ENCODE data around the gene TBC1D17. TPM values are rescaled to one million over a fixed set of nuclear protein-coding genes. Genes with fewer than 3 reads are reported as not detected.
A peak's percentile ranks its signal among the peaks of the same experiment; 100 is the strongest.

The TBC1D17 gene
- polyA plus RNA-seq, 3 donors: 48.3 to 64.2 (median 61.1) TPM

DNA sequence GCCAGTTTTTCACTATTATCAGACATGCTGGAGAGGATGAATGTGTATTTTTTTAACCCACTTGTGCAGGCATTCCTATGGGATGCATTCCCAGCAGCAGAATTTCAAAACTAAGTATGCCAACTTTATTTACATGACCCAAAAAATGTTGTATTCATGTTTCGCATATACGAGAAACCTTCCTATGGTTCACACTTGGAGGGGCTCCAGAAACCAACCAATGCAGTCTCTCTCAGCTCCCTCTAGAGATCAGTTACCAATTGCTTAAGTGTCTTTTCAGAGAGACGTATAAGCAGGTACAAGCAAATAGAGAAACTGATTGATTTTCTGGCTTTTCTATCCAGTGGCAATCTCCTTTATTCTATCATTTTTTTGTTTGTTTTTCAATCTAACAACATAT is 32.1 kb upstream of the TBC1D17 start:
- DNase-seq: no peak

DNA sequence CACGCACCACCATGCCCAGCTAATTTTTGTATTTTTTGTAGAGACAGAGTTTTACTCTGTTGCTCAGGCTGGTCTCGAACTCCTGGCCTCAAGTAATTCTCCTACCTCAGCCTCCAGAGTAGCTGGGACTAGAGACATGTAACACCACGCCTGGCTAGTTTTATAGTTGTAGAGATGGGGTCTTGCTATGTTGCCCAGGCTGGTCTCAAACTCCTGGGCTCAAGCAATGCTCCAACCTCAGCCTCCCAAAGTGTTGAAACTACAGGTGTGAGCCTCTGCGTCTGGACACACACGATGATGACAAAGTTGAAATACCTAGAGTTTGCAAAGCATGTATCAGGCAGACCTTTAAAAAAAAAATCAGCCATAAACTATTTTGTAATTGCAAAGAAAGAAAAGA is 31.1 kb upstream of the TBC1D17 start:
- DNase-seq: no peak

DNA sequence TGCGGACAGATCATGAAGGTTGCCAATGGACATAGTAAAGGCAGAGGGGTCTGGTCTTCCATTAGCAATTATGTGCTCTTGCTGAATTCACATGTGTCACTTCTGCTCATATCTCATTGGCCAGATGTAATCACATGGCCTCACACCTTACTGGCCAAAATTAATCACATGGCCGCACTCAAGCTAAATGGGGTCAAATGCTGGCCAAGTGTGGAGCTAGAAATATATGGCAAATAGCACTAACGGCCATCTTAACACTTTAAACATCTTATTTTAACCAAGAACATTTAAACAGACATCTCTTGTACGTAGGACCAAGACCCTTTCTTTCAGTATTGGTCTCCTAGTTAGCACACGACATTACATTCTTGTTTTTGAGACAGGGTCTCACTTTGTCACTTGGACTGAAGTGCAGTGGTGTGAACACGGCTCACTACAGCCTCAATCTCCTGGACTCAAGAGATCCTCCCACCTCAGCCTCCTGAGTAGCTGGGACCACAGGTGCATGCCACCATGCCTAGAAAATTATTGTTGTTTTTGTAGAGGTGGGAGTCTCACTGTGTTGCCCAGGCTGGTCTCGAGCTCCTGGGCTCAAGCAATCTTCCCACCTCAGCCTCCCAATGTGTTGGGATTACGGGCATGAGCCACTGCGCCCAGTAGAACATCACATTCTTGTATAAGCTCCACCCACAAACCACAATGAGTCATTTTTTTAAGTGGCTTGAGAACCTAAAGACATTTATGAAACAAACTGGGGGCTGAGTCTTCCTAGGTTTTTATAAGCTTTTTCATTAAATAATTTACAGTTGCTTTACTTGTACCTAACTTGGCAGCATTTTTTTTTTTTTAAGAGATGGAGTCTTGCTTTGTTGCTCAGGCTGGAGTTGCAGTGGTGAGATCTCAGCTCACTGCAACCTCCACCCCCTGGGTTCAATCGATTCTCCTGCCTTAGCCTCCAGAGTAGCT is 29.5 kb upstream of the TBC1D17 start:
- no peak for DNase-seq

DNA sequence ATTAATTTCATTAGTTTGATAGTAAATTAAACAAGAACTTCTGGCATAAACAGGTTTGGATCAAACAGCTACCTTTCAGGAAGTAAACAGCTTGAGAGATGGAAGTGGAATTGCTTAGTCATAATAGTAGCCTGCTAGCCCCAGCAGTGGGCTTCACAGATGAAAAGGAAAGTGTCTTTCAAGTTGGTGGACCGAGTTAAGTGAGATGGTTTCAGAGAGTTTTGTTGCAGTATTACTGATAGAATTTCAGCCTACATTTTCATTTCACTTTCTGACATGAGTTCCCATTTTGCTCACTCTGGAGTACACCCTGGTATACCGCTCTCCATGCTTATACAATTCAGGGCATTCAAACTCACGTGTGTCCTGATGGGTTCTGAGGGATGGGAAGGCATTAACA is 28.6 kb upstream of the TBC1D17 start:
- DNase-seq: no peak

DNA sequence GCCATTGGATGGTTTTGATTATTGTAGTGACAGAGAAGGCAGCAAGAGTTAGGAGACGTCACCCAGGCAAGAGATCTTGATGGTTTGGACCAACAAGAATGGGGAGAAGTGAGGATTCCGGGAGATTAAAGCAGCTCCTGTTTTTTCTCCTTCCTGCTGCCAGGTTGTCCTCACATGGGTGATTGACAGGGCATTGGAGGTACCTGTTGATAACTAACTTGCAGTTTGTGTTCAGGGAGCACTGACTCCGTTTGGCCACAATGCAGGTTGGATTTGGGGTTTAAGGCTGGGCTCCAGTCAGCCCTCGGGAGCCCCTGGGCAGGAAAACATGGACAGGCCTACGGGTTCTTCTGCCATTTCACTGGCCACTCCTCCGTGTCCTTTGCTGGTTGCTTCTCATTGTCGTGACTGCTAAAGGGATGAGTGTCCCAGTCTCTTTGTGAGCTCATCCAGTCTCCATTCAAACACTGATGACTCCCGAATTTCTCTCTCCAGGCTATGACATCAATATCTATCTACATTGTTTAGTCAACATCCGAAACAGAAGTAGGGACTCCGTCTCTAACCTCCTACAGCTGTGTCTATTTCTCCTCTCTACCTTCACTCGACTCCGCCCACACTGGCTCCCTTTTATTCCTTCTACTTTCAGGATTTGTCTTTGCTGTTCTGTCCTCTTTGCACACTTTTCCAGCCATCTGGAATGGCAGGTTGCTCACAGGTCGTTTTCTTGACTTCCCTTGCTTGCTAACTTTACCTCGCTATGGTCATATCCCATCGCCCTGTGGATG is 27.9 kb upstream of the TBC1D17 start:
- no peak for DNase-seq

DNA sequence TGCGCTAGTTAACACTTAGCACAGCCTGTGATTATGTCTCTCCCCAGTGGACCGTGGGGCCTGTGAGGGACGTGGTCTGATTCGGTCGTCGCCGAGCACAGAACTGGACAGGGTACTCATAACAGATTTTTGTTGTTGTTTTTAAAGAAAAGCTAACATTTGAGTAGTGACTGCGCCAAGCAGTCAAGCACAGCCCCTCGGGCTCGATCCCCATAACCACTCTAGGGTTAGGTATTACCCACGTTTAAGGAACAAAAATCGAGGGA is 27.3 kb upstream of the TBC1D17 start:
- DNase-seq: no peak

DNA sequence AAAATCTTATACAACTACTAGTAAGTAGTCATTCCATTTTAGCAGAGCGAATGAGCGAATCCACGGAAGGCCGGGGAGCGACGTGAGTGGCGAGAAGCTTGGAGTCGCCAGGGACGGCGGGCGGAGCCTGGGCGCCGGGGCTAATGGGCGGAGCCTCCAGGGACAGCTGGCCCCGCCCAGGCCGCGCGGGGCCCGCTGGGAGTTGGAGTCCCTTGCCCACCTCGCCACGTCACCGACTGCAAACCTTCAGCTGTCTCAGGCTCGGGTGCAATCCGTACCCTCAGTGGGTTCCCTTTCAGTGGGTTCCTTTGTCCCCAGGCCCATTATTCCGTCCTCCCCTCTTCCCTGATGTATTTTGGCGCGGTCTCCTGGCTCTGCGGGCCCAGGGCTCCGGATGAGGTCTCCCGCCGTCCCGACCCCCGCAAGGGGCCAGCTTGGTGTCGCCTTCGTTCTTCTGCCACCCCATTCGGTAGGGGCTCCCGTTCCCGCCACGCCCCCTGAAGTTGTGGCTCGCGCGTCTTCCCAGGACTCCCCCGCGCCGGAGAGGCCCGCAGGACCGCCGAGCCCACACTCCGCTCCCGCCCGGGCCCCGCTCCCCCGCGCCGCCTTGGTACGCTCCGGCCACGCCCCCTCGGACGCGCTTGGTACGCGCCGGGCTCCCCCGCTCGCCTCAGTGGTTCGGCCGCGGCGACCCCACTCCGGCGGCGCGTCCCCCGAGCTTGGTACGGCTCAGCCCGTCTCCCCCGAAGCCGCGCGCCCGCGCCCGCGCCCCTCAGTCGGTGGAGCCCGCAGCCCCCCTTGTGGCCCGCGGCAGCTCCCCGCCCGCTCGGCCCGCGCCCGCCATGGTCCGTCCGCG is 26.8 kb upstream of the TBC1D17 start, which contains the start of gene PTOV1:
PTOV1 (plus strand) TSS at position 673 of the 856 bp plus-strand sequence.
- DNase-seq: peak; percentile 88

DNA sequence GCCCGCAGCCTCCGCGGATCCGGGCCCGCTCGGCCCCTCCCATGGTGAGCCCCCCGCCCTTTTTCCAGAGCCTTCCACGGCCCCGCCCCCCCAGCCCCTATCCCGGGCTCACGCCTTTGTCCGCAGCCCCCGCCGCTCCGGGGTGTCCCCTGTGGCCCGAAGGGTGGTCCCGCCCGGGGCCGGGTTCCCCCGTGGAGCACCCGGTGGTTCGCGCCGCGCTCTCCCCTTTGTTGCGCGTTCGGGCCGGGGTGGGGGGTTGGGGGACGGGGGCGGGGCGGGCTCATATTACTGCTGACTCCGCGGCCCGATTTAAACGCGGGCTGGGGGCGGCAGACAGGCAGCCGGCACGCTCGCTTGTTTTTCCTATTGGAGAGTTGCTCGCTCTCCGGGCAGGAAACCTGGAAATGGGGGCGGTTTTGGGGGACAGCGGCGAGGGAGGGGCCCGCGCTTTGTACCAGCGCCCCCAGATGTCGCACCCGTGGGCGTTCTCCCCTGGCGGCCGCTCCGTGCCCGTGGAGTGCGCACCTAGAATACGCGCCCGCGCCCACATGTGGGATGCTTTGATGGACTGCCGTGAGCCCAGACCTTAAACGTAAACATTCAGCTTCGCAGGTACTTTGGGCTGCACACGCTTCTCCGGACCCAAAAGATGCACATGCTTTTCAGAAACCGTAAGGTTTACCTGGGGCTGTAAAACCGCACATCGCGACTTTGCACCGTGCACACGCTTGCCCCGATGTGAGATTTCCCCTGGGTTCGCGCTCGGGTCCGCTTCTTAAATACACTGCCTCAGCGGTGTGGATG is 25.8 kb upstream of the TBC1D17 start:
- DNase-seq: no peak

DNA sequence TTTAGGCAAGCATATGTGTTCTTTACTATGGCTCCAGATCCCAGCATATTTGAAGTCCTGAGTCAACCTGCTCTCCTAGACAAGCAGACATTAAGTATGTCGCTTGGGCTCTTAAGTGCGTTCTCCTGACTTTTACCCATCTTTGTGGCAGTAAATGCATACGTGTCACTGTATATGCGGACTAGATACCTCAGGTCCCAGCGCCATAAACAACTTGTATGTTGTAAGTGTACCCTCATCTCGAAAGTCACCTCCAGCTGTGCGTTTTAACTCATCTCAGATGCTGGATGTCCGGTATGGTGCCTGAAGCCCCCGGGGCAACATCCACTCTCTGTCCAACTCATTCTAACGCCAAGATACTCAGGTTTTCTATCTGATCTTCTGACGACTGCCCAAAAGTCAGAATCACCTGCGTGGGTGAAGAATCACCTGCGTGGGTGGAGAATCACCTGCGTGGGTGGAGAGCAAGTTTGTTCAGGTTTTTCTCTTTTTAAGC is 24.8 kb upstream of the TBC1D17 start:
- no peak for DNase-seq

DNA sequence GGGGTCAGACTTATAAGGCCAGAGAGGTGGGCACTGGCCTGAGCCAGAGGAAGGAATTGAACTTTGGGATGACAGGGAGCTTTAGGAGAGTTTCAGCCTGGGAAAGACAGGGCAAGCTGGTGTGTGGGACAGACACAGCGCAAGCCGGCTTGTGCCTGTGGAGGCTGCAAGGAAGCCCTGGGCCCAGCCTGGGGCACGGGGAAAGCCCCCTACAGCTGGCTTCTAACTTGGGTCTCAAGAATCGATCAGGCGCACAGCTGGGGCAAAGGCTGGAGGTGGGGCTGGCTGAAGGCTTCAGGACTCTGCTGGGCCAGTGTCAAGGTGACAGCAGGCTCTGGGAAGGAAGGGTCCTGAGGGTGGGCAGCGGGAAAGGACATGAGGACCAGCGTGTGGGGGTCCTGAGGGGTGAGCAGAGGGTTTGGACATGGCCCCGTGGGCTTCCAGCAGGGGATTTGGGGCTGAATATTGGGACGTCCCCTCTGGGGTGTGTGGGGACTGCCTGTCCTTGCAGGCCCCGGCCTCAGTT is 23.6 kb upstream of the TBC1D17 start:
- no peak for DNase-seq

DNA sequence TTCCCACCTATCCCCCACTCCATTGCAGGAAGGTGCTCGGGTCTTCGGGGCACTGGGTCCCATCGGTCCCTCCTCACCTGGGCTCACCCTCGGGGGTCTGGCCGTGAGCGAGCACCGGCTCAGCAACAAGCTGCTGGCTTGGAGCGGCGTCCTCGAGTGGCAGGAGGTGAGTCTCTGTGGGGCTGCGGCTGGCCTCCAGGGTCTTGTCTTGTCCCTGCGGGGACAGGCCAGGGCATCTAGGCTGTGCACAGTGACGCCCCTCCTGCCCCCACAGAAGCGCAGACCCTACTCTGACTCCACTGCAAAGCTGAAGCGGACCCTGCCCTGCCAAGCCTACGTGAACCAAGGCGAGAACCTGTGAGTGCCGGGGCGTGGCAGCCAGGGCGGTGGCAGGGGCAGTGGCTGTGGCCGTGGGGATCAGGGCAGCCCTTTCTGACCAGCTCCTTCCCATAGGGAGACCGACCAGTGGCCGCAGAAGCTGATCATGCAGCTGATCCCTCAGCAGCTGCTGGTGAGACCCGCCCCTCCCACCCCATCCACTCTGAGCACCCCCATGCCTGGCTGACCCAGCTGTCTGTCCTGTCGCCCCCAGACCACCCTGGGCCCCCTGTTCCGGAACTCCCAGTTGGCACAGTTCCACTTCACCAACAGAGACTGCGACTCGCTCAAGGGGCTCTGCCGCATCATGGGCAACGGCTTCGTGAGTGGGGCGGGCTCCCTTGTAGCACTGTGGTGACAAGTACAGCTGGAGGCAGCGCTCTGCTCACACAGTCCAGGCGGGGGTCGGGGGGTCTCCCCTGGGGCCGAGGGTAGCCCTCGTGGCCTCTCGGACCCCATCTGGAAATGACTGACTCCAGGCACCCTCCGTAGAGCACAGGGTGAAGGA is 22.9 kb upstream of the TBC1D17 start:
- DNase-seq: no peak

DNA sequence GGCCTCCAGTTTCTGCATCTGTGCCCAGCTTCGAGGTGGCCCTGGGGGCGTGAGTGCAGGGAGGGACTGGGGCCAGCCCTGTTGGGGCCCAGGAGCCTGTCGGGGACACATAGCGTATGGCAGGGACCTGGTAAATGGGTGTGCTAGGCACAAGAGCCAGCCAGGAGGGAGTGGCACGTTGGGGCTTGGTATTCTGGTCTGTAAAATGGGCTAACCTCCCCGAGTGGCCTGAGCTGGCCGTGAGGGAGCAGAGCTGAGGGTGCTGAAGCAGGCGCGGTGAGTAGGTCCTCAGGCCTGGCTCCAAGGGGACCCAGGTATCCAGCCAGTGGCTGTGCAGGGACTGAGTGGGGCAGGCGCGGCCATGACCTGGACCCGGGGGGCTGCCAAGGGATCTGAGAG is 22.2 kb upstream of the TBC1D17 start:
- DNase-seq: no peak

DNA sequence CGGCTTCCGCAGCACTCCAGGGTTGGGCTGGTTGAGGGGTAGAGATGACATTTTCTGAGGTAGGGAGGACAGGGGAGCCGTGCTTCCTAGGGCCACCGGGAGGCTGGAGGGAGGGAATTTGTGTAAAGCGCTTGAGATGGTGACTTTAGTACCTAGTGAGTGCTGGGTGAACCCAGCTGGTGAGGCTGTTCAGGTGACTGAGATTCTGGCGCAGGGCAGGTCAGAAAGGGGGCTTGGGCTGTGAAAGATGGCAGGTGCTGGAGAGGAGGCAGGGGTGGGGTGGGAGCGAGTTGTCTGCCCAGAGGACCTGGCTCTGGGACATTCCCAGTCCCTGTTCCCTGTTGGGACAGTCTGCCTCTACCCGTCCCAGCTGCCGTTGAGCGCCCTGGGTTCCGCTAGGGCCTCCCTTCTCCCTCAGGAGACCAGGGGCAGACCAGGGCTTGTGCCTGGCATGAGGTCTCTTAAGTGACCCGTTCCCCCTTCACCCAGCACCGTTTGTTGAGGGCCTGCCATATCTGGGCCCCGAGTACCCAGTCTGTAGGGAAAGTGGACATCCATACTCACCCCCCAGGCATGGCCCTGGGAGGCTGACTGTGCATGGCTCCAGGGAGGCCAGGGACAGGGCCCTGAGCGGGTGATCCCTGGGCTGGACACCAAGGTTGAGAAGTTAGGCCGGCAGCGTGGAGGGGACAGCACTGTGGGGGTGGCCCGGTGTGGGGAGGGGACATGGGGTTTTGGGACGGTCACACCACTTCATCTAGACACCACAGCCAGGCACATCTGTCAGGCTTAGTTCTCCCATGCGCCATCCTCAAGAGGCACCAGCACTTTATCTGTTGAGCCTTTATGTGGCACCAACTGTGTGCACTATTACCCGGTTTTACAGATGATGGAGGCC is 21.6 kb upstream of the TBC1D17 start:
- no peak for DNase-seq

DNA sequence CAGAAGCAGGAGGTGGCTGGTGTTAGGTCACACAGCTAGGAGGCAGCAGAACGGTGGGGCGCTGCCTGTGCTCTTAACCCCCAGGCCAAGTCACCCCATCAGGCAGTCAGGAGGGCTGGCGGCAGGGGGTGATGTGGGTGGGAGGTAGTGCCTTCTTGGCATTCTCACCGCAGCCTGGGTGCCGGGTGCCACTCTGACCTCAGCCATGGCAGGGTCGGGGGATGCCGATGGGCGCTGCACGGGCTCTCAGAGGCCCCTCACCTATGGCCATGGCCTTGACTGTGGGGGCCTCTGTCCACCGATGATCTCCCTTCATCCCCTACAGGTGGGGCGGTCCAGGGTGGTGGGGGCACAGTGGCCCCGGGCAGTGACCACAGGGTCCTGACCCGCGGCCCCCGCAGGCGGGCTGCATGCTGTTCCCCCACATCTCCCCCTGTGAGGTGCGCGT is 20.9 kb upstream of the TBC1D17 start:
- DNase-seq: no peak

DNA sequence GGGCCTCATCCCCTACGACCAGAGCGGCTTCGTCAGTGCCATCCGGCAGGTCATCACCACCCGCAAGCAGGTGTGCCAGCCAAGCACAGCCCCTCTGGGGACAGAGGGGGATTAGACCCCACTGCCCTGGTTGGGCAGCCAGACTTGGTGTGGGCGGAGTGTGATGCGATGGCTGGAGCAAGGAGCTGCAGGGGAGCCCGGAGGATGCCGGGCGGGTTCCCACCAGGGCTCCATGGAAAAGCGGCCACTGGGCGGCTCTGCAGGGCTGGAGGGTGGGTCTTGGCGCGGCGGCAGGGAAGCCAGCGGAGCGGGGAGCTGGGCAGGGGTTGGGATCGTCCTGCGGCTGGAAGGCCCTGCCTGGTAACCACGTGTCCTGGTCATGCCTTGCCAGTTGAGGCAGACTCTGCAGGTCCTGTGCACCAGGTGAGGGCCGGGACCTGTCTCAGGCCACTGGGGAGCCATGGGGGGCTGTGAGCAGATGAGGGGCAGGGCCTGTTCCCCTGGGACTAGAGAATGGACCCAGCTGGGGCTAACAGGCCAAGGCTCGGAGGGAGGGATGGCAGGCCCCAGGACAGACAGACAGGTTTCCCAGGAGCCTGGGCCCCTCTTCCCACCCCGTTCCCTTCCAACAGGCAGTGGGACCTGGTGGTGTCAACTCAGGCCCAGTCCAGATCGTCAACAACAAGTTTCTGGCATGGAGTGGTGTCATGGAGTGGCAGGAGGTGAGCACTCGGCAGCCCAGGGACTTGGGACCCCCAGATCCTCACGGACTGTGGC is 20.3 kb upstream of the TBC1D17 start:
- DNase-seq: no peak

DNA sequence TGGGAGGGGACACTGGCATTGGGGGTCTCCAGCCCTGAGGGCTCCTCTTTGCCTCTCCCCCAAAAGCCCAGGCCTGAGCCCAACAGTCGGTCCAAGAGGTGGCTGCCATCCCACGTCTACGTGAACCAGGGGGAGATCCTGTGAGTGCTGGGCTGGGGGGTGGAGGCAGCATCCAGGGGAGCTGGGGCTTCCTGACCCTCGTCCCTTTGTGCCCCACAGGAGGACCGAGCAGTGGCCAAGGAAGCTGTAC is 19.7 kb upstream of the TBC1D17 start:
- DNase-seq: no peak

DNA sequence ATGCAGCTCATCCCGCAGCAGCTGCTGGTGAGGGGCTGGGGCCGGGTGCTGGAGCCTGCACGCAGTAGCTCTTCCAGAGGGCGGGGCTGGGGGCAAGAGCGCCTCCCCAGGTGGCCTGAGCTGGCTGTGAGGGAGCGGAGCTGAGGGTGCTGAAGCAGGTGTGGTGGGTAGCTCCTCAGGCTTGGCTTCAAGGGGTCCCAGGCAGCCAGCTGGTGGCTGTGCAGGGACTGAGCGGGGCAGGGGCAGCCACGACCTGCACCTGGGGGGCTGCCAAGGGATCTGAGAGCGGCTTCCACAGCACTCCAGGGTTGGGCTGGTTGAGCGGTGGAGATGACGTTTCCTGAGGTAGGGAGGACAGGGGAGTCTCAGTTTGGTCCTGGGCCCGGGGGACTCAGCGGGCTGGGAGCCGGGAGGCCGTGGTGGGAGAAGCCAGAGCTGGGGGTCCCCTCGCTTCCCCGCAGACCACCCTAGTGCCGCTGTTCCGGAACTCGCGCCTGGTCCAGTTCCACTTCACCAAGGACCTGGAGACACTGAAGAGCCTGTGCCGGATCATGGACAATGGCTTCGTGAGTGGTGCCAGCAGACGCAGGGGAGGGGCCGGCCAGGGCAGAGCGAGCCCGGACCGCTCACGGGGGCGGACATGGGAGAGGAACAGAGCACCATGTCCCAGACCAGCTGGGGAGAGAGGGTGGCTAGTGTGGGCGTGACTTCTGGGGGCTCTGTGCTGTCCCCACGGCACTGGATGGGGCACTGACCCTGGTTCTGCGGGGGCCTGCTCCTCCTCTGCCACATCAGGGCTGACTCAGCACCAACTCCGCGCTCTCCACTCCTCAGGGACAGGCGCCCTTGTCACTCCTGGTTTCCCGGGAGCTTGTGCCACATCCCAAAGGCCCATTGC is 19.2 kb upstream of the TBC1D17 start:
- DNase-seq: no peak
